PC-9 (cell line): ENCODE measurements around the gene CLIC5.

Source experiments
- CTCF ChIP-seq: fragments of 200-600 bp; sonication (generic); conservative IDR thresholded peaks from 2 replicates; pipeline ENCODE4 v1.6.1; 2017; ENCODE audit warnings: mixed run types, antibody characterized with exemption, mild to moderate bottlenecking, moderate library complexity
- EZH2 ChIP-seq: fragments of 200-600 bp; sonication (generic); IDR thresholded peaks from 2 replicates; pipeline ENCODE4 v1.8.0; 2017; ENCODE audit warnings: antibody characterized with exemption, low read depth

DNA sequence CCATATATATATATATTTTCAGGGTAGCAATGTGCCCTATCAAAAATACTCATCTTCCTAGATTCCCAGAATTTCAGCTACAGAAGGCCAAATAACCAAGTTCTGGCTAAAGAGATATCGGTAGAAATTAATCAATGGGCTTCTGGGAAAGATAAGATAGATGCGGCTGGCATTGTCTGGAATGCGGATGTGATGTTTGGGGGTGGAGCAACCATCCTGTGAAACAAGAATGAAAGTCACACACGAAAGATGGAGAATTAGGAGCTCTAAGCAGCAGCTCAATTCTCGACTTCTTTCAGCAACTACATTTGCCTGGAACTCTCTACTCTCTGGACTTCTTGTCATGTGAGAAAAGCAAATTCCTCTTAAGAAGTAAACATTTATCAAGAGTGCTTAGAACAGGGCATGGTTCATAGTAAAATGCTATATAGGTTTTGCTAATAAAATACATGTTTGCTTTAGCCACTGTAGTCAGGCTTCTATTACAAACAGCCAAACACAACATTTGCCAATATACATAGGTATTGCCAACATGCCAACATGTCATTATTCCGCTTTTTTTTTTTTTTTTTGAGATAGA lies 90.8 kb downstream of the CLIC5 start:
- TF ChIP-seq EZH2 (no peak), CTCF (no peak)
